CD4-positive, alpha-beta T cell (primary cell): ENCODE results near the gene AKAP12. TPM values are rescaled to one million over a fixed set of nuclear protein-coding genes. Genes with fewer than 3 reads are reported as not detected.

ENCODE experiments used
- ATAC-seq: fragments of 200-7000 bp; cut with Tn5 transposase; one replicate; pipeline ENCODE4 v1.10.0; 2022; ENCODE audit warnings: mild to moderate bottlenecking; ENCODE audit not compliant: poor library complexity
- CTCF ChIA-PET: fragments of 350-600 bp; sonication (Branson Sonifier 250); formaldehyde crosslinking; loops from one replicate; lab custom pipeline; 2021; ENCODE audit warnings: antibody characterized with exemption, inconsistent platforms; lab: Charles Lee
- POLR2A ChIA-PET: fragments of 350-600 bp; sonication (Branson Sonifier 250); formaldehyde crosslinking; loops from one replicate; lab custom pipeline; 2021; ENCODE audit warnings: antibody characterized with exemption, inconsistent platforms; lab: Charles Lee
- DNase-seq, 14 experiments: peaks; one replicate each; pipeline ENCODE4 v3.0.0-alpha.2; 2013 to 2020; ENCODE audit warnings: mixed read lengths in 2 of 14
- H3K27ac ChIP-seq, 2 donors: one replicate each; pipeline versions ENCODE4 v1.5.1 to v1.7.0; 2013; ENCODE audit warnings: low read length in 2 of 2, low read depth in 1 of 2, mild to moderate bottlenecking in 1 of 2
- H3K27me3 ChIP-seq, 2 experiments: 1 replicate in 1 of 2; 2 replicates in 1 of 2; pipeline versions ENCODE4 v1.6.1 to v1.7.0; 2013; ENCODE audit warnings: low read length in 2 of 2, control low read depth in 1 of 2, mild to moderate bottlenecking in 1 of 2, moderate library complexity in 1 of 2; ENCODE audit not compliant: insufficient read depth in 2 of 2, control insufficient read depth in 1 of 2
- H3K36me3 ChIP-seq: one replicate; pipeline ENCODE4 v1.6.1; 2013; ENCODE audit warnings: low read length, control low read depth; ENCODE audit not compliant: insufficient read depth
- H3K4me1 ChIP-seq: one replicate; pipeline ENCODE4 v1.6.1; 2013; ENCODE audit warnings: low read length, control low read depth; ENCODE audit not compliant: insufficient read depth
- H3K4me3 ChIP-seq: one replicate; pipeline ENCODE4 v1.5.1; 2013; ENCODE audit warnings: mild to moderate bottlenecking, low read length, moderate library complexity
- H3K9me3 ChIP-seq, 2 experiments: 1 replicate in 1 of 2; 2 replicates in 1 of 2; pipeline versions ENCODE4 v1.6.1 to v1.7.0; 2013; ENCODE audit warnings: low read length in 2 of 2, mild to moderate bottlenecking in 2 of 2, control low read depth in 1 of 2, moderate library complexity in 1 of 2; ENCODE audit not compliant: control insufficient read depth in 1 of 2, insufficient read depth in 1 of 2
- H3K27ac Mint-ChIP-seq: one replicate; pipeline ENCODE4 v1.8.0; 2020; ENCODE audit warnings: mixed read lengths
- H3K27me3 Mint-ChIP-seq: one replicate; pipeline ENCODE4 v1.8.0; 2021; ENCODE audit warnings: mixed read lengths
- H3K36me3 Mint-ChIP-seq: one replicate; pipeline ENCODE4 v1.8.0; 2021; ENCODE audit warnings: low read depth, mixed read lengths
- H3K4me1 Mint-ChIP-seq: one replicate; pipeline ENCODE4 v1.8.0; 2021; ENCODE audit warnings: low read depth, mixed read lengths
- H3K4me3 Mint-ChIP-seq: one replicate; pipeline ENCODE4 v1.8.0; 2020; ENCODE audit warnings: mild to moderate bottlenecking, mixed read lengths
- H3K9me3 Mint-ChIP-seq: one replicate; pipeline ENCODE4 v1.8.0; 2020; ENCODE audit warnings: mixed read lengths
- intact Hi-C, 2 experiments: fragments of 100-400 bp; cut with DNase I in 1 of 2; cut with micrococcal nuclease in 1 of 2; formaldehyde crosslinking; loops; one replicate each; pipeline versions ENCODE4 v1.15.1 to v1.9.0; 2023 to 2025; cut with DNase I, micrococcal nuclease
- total RNA-seq, 174 experiments: library from RNA in 2 of 174; stranded (reverse) in 2 of 174; gene quantifications; one replicate each; pipeline ENCODE4 v1.2.3 and lab custom pipeline; 2021 to 2026
- TF ChIP-seq, protein P1 (sequence below): fragments of 200-600 bp; IDR thresholded peaks from one replicate; pipeline ENCODE4 v1.8.0; 2022; ENCODE audit warnings: antibody characterized with exemption, mild to moderate bottlenecking

The AKAP12 gene
- total RNA-seq, 2 experiments from 2014 or later, result 0.03 to 0.05 TPM

DNA sequence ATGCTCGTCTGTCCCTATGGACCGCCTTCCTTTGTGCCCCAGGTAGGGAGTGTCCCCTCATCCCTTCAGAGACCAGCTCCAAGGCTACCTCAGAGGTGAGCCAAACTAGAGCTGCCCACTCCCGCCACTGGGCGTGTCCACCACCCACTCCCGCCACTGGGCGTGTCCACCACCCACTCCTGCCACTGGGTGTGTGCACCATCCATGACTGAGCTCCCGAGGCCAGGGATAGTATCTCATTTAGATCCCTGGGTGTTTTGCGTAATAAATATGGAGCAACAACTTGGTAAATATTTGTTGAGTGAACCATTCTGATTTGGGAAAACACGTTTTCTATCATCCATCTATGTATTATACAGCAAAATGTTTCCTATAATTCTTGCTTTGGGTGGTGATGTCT lies 82.8 kb downstream of the AKAP12 start:
- H3K27me3 ChIP-seq, result peaks cover 21 to 23% of the 10 kb centered on the region in 2 experiments
- Mint-ChIP-seq H3K27ac (no peak overlapping the region), H3K4me3 (no peak overlapping the region), H3K9me3 (no peaks in the 10 kb centered on the region), H3K27me3 (peaks cover 42% of the 10 kb centered on the region), H3K4me1 (peaks cover 22% of the 10 kb centered on the region), H3K36me3 (no peaks in the 10 kb centered on the region)
- no peak for DNase-seq
- ATAC-seq, result no peak
- POLR2A ChIA-PET, result no interaction called here
- intact Hi-C loops, result no loop called here
- TF ChIP-seq, protein P1, sequence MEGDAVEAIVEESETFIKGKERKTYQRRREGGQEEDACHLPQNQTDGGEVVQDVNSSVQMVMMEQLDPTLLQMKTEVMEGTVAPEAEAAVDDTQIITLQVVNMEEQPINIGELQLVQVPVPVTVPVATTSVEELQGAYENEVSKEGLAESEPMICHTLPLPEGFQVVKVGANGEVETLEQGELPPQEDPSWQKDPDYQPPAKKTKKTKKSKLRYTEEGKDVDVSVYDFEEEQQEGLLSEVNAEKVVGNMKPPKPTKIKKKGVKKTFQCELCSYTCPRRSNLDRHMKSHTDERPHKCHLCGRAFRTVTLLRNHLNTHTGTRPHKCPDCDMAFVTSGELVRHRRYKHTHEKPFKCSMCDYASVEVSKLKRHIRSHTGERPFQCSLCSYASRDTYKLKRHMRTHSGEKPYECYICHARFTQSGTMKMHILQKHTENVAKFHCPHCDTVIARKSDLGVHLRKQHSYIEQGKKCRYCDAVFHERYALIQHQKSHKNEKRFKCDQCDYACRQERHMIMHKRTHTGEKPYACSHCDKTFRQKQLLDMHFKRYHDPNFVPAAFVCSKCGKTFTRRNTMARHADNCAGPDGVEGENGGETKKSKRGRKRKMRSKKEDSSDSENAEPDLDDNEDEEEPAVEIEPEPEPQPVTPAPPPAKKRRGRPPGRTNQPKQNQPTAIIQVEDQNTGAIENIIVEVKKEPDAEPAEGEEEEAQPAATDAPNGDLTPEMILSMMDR, result no peak
- no peak overlapping the region for H3K27ac ChIP-seq
- no peaks in the 10 kb centered on the region for H3K36me3 ChIP-seq
- no peak overlapping the region for H3K4me3 ChIP-seq
- no peaks in the 10 kb centered on the region for H3K9me3 ChIP-seq
- CTCF ChIA-PET, result interaction anchor here (5.1 kb wide), 1 partner anchor 429 kb away, joined by 78 read pairs; no protein-coding TSS in a partner anchor
- peaks cover 17% of the 10 kb centered on the region for H3K4me1 ChIP-seq

- Mint-ChIP-seq H3K27ac (no peak overlapping the region), H3K4me1 (peaks cover 22% of the 10 kb centered on the region), H3K9me3 (no peaks in the 10 kb centered on the region), H3K27me3 (peaks cover 51% of the 10 kb centered on the region), H3K4me3 (peak overlapping the region; percentile 60), H3K36me3 (no peaks in the 10 kb centered on the region)
- TF ChIP-seq, protein P1, result peak; percentile 97
- intact Hi-C loops, result loop anchor here (1.0 kb wide), 2 partner anchors 310 to 432 kb away; no protein-coding TSS in a partner anchor
- Histone ChIP-seq H3K36me3 (no peaks in the 10 kb centered on the region), H3K4me1 (peaks cover 17% of the 10 kb centered on the region), H3K27me3 (peaks cover 23 to 26% of the 10 kb centered on the region in 2 experiments), H3K27ac (no peak overlapping the region), H3K4me3 (no peak overlapping the region), H3K9me3 (no peaks in the 10 kb centered on the region)
- peak; percentile 87 for ATAC-seq
- ChIA-PET POLR2A (interaction anchor here (0.9 to 2.5 kb wide), 6 partner anchors 11 to 432 kb away, joined by 3 to 20 read pairs (median 4); no protein-coding TSS in a partner anchor), CTCF (interaction anchor here (0.6 to 5.1 kb wide), 22 partner anchors 11 to 431 kb away, joined by 3 to 78 read pairs (median 4); no protein-coding TSS in a partner anchor)
- DNase-seq, result peak; percentile 54 to 83 (median 64)
Measured at GRCh38 chr6:151323791-151324487, 84.2 kb downstream of the AKAP12 start.

GRCh38 chr6:151324488-151324825 lies 84.7 kb downstream of the AKAP12 start:
- peak overlapping the region; percentile 81 for H3K4me3 Mint-ChIP-seq

More at GRCh38 chr6:151324488-151324825, 84.7 kb downstream of the AKAP12 start:
- Mint-ChIP-seq H3K36me3 (no peaks in the 10 kb centered on the region), H3K27ac (no peak overlapping the region), H3K9me3 (no peaks in the 10 kb centered on the region), H3K27me3 (peaks cover 56% of the 10 kb centered on the region), H3K4me1 (peaks cover 22% of the 10 kb centered on the region)
- Histone ChIP-seq H3K27ac (no peak overlapping the region), H3K36me3 (no peaks in the 10 kb centered on the region), H3K27me3 (peaks cover 23 to 26% of the 10 kb centered on the region in 2 experiments), H3K4me1 (peaks cover 17% of the 10 kb centered on the region), H3K4me3 (no peak overlapping the region), H3K9me3 (no peaks in the 10 kb centered on the region)
- ChIA-PET CTCF (interaction anchor here (0.6 to 5.1 kb wide), 23 partner anchors 10 to 431 kb away, joined by 3 to 78 read pairs (median 4); no protein-coding TSS in a partner anchor), POLR2A (interaction anchor here (0.9 to 2.5 kb wide), 6 partner anchors 11 to 432 kb away, joined by 3 to 20 read pairs (median 4); no protein-coding TSS in a partner anchor)
- intact Hi-C loops, result loop anchor here (1.0 kb wide), 2 partner anchors 310 to 432 kb away; no protein-coding TSS in a partner anchor
- TF ChIP-seq, protein P1, result peak; percentile 68
- no peak for DNase-seq
- ATAC-seq, result peak; percentile 18
